H1 (cell line): ENCODE measurements around the gene CHD8. TPM values are rescaled to one million over a fixed set of nuclear protein-coding genes. Genes with fewer than 3 reads are reported as not detected.

Experiments
- CHD7 ChIP-seq: fragments of 300-600 bp; sonication (generic); IDR thresholded peaks from 2 replicates; pipeline ENCODE4 v1.7.1; 2012; ENCODE audit warnings: low read length, moderate library complexity, mild to moderate bottlenecking, inconsistent platforms; ENCODE audit not compliant: insufficient replicate concordance
- KDM5A ChIP-seq: fragments of 200-600 bp; IDR thresholded peaks from 2 replicates; pipeline ENCODE4 v1.7.1; 2012; ENCODE audit warnings: mild to moderate bottlenecking, low read length, inconsistent platforms, mixed read lengths
- MAFK ChIP-seq: IDR thresholded peaks from 2 replicates; pipeline ENCODE4 v1.6.1; 2012; ENCODE audit warnings: low read depth, mild to moderate bottlenecking, improper control_type of control experiment, low read length
- RBBP5 ChIP-seq: IDR thresholded peaks from 2 replicates; pipeline ENCODE4 v1.7.1; 2012; ENCODE audit warnings: low read depth, mild to moderate bottlenecking, inconsistent platforms, low read length, moderate library complexity, borderline replicate concordance
- RXRA ChIP-seq: IDR thresholded peaks from 2 replicates; pipeline ENCODE4 v1.6.1; 2011; ENCODE audit warnings: low read depth, mild to moderate bottlenecking, low read length, moderate library complexity; ENCODE audit not compliant: insufficient read depth
- SRF ChIP-seq: IDR thresholded peaks from 2 replicates; pipeline ENCODE4 v1.6.1; 2011; ENCODE audit warnings: mild to moderate bottlenecking, low read depth, low read length, moderate library complexity
- TCF12 ChIP-seq: IDR thresholded peaks from 2 replicates; pipeline ENCODE4 v1.6.1; 2011; ENCODE audit warnings: low read depth, mild to moderate bottlenecking, low read length
- polyA plus RNA-seq, 7 experiments: library from polyadenylated mRNA; depleted of rRNA in 3 of 7; stranded (reverse) in 5 of 7; unstranded in 2 of 7; fragments of >200 nt in 5 of 7; fragments of 200-250 nt in 2 of 7; gene quantifications; 1 replicate in 5 of 7; 2 replicates in 1 of 7; 4 replicates in 1 of 7; pipeline versions ENCODE4 v1.2.1 to v1.2.3, GENCODE V29; 2011 to 2013; ENCODE audit warnings: missing spikeins in 2 of 7, mixed read lengths in 2 of 7
- total RNA-seq: library from RNA; stranded (reverse); fragmentation: NEBNext Ultra II Directional; extraction: Animal tissue kit (Norgen Biotek cat#: 25700); gene quantifications from 2 replicates; pipeline ENCODE4 v1.2.1, GENCODE V29; 2021

CHD8 gene
- total and polyA plus RNA-seq, 2 of the 8 experiments (the other 6 are each of a cell fraction or from before 2014, with no cell fraction given) = 88.3 to 140 TPM

- no peak for TF ChIP-seq CHD7
- no peak for TF ChIP-seq RBBP5
- TF ChIP-seq SRF = no peak
- no peak for TF ChIP-seq KDM5A
- TF ChIP-seq TCF12 = no peak
- TF ChIP-seq MAFK = no peak
- TF ChIP-seq RXRA = no peak
Measured at GRCh38 chr14:21395450-21395849, 60.5 kb downstream of the CHD8 start (continued).
